Stimulated activated naive B cell treated with anti-CD40 and anti-IgM and Interleukin-4, amounts not matched to agents 10 μg/mL and 1 μg/mL and 100 μg/mL, for 72 hours (primary cell): ENCODE results near the gene LPGAT1.
A peak's percentile ranks its signal among the peaks of the same experiment; 100 is the strongest.

Source experiments
- ATAC-seq, 2 donors: fragments of 150-1000 bp; cut with Tn5 transposase; replicated peaks; 2 replicates each; pipeline ENCODE4 v1.10.0; 2021; ENCODE audit warnings: moderate library complexity in 1 of 2
- DNase-seq: peaks from one replicate; pipeline ENCODE4 v3.0.0; 2021
- H3K27ac Mint-ChIP-seq: one replicate; pipeline ENCODE4 v1.8.0; 2022; ENCODE audit warnings: mild to moderate bottlenecking, mixed read lengths
- H3K27me3 Mint-ChIP-seq, 2 donors: one replicate each; pipeline ENCODE4 v1.8.0; 2022; ENCODE audit warnings: mixed read lengths in 2 of 2
- H3K36me3 Mint-ChIP-seq, 2 donors: one replicate each; pipeline ENCODE4 v1.8.0; 2022; ENCODE audit warnings: mixed read lengths in 2 of 2, mild to moderate bottlenecking in 1 of 2
- H3K4me1 Mint-ChIP-seq, 2 donors: one replicate each; pipeline ENCODE4 v1.8.0; 2022; ENCODE audit warnings: mixed read lengths in 2 of 2, mild to moderate bottlenecking in 1 of 2
- H3K4me3 Mint-ChIP-seq, 2 donors: one replicate each; pipeline ENCODE4 v1.8.0; 2022; ENCODE audit warnings: mild to moderate bottlenecking in 2 of 2, mixed read lengths in 2 of 2, moderate library complexity in 1 of 2
- H3K9me3 Mint-ChIP-seq, 2 donors: one replicate each; pipeline ENCODE4 v1.8.0; 2022; ENCODE audit warnings: mixed read lengths in 2 of 2, mild to moderate bottlenecking in 1 of 2

The LPGAT1 gene

GRCh38 chr1:211812584-211812983 lies 18.0 kb downstream of the LPGAT1 start:
- Mint-ChIP-seq H3K27ac (no peak overlapping the region), H3K4me3 (no peak overlapping the region), H3K9me3 (peaks cover 0 to 4% of the 10 kb centered on the region in 2 donors), H3K4me1 (peaks cover 3 to 12% of the 10 kb centered on the region in 2 donors), H3K27me3 (no peaks in the 10 kb centered on the region), H3K36me3 (peaks cover 27 to 34% of the 10 kb centered on the region in 2 donors)
- DNase-seq (no peak), ATAC-seq (no peak)

- Mint-ChIP-seq H3K27me3 (no peaks in the 10 kb centered on the region), H3K9me3 (peaks cover 0 to 4% of the 10 kb centered on the region in 2 donors), H3K36me3 (peaks cover 30 to 41% of the 10 kb centered on the region in 2 donors), H3K4me1 (peaks cover 3 to 12% of the 10 kb centered on the region in 2 donors), H3K4me3 (no peak overlapping the region), H3K27ac (no peak overlapping the region)
- ATAC-seq (no peak), DNase-seq (no peak)
Measured at GRCh38 chr1:211811848-211812247, 18.7 kb downstream of the LPGAT1 start.

- H3K4me1 Mint-ChIP-seq = peaks cover 3 to 12% of the 10 kb centered on the region in 2 donors
- DNase-seq (no peak), ATAC-seq (no peak)
- H3K27me3 Mint-ChIP-seq = no peaks in the 10 kb centered on the region
- no peak overlapping the region for H3K4me3 Mint-ChIP-seq
- H3K36me3 Mint-ChIP-seq = peaks cover 33 to 44% of the 10 kb centered on the region in 2 donors
- peaks cover 0 to 4% of the 10 kb centered on the region in 2 donors for H3K9me3 Mint-ChIP-seq
- peak overlapping the region; percentile 80 for H3K27ac Mint-ChIP-seq
Measured at GRCh38 chr1:211811126-211811525, 19.4 kb downstream of the LPGAT1 start.

- DNase-seq = no peak
- Mint-ChIP-seq H3K27me3 (no peaks in the 10 kb centered on the region), H3K27ac (peak overlapping the region; percentile 65), H3K9me3 (peaks cover 0 to 5% of the 10 kb centered on the region in 2 donors), H3K4me1 (peaks cover 3 to 16% of the 10 kb centered on the region in 2 donors), H3K36me3 (peaks cover 42 to 57% of the 10 kb centered on the region in 2 donors), H3K4me3 (no peak overlapping the region)
- ATAC-seq = no peak
Measured at GRCh38 chr1:211808475-211808874, 22.1 kb downstream of the LPGAT1 start.

- peaks cover 45 to 64% of the 10 kb centered on the region in 2 donors for H3K36me3 Mint-ChIP-seq
- peaks cover 7 to 23% of the 10 kb centered on the region in 2 donors for H3K4me1 Mint-ChIP-seq
- ATAC-seq (no peak), DNase-seq (no peak)
- no peaks in the 10 kb centered on the region for H3K27me3 Mint-ChIP-seq
- H3K4me3 Mint-ChIP-seq = no peak overlapping the region
- H3K9me3 Mint-ChIP-seq = peaks cover 6 to 17% of the 10 kb centered on the region in 2 donors
- peak overlapping the region; percentile 9 for H3K27ac Mint-ChIP-seq
Measured at GRCh38 chr1:211804915-211805314, 25.6 kb downstream of the LPGAT1 start.

GRCh38 chr1:211800925-211801607 lies 29.5 kb downstream of the LPGAT1 start:
- Mint-ChIP-seq H3K27ac (no peak overlapping the region), H3K9me3 (peaks cover 6 to 14% of the 10 kb centered on the region in 2 donors), H3K36me3 (peaks cover 32 to 48% of the 10 kb centered on the region in 2 donors), H3K4me3 (no peak overlapping the region), H3K4me1 (peaks cover 9 to 42% of the 10 kb centered on the region in 2 donors), H3K27me3 (no peaks in the 10 kb centered on the region)
- ATAC-seq (no peak), DNase-seq (no peak)

- no peak for DNase-seq
- Mint-ChIP-seq H3K27ac (no peak overlapping the region), H3K36me3 (peaks cover 22 to 32% of the 10 kb centered on the region in 2 donors), H3K4me3 (no peak overlapping the region), H3K9me3 (peaks cover 6 to 9% of the 10 kb centered on the region in 2 donors), H3K27me3 (no peaks in the 10 kb centered on the region), H3K4me1 (peaks cover 6 to 37% of the 10 kb centered on the region in 2 donors)
- ATAC-seq = no peak
Measured at GRCh38 chr1:211797994-211798393, 32.6 kb downstream of the LPGAT1 start.

GRCh38 chr1:211791979-211792378 lies 38.6 kb downstream of the LPGAT1 start:
- Mint-ChIP-seq H3K4me1 (no peaks in the 10 kb centered on the region), H3K27me3 (no peaks in the 10 kb centered on the region), H3K27ac (no peak overlapping the region), H3K36me3 (peaks cover 16 to 20% of the 10 kb centered on the region in 2 donors), H3K9me3 (no peaks in the 10 kb centered on the region), H3K4me3 (no peak overlapping the region)
- DNase-seq (no peak), ATAC-seq (no peak)

- Mint-ChIP-seq H3K36me3 (peaks cover 19 to 25% of the 10 kb centered on the region in 2 donors), H3K9me3 (no peaks in the 10 kb centered on the region), H3K4me3 (no peak overlapping the region), H3K27ac (no peak overlapping the region), H3K27me3 (no peaks in the 10 kb centered on the region), H3K4me1 (no peaks in the 10 kb centered on the region)
- DNase-seq (no peak), ATAC-seq (no peak)
Measured at GRCh38 chr1:211789641-211790464, 40.7 kb downstream of the LPGAT1 start.

GRCh38 chr1:211788626-211789025 lies 41.9 kb downstream of the LPGAT1 start:
- DNase-seq (no peak), ATAC-seq (no peak)
- no peak overlapping the region for H3K4me3 Mint-ChIP-seq
- no peaks in the 10 kb centered on the region for H3K9me3 Mint-ChIP-seq
- peaks cover 23 to 29% of the 10 kb centered on the region in 2 donors for H3K36me3 Mint-ChIP-seq
- no peaks in the 10 kb centered on the region for H3K27me3 Mint-ChIP-seq
- no peak overlapping the region for H3K27ac Mint-ChIP-seq
- peaks cover 0 to 4% of the 10 kb centered on the region in 2 donors for H3K4me1 Mint-ChIP-seq

GRCh38 chr1:211783897-211784296 lies 46.7 kb downstream of the LPGAT1 start:
- no peaks in the 10 kb centered on the region for H3K9me3 Mint-ChIP-seq
- H3K36me3 Mint-ChIP-seq = peaks cover 15 to 16% of the 10 kb centered on the region in 2 donors
- DNase-seq = no peak
- H3K4me1 Mint-ChIP-seq = peaks cover 0 to 6% of the 10 kb centered on the region in 2 donors
- no peak overlapping the region for H3K4me3 Mint-ChIP-seq
- ATAC-seq = no peak
- H3K27me3 Mint-ChIP-seq = no peaks in the 10 kb centered on the region
- no peak overlapping the region for H3K27ac Mint-ChIP-seq

GRCh38 chr1:211783266-211783665 lies 47.3 kb downstream of the LPGAT1 start:
- Mint-ChIP-seq H3K27me3 (no peaks in the 10 kb centered on the region), H3K27ac (no peak overlapping the region), H3K4me1 (peaks cover 0 to 6% of the 10 kb centered on the region in 2 donors), H3K4me3 (no peak overlapping the region), H3K36me3 (peaks cover 15 to 16% of the 10 kb centered on the region in 2 donors), H3K9me3 (no peaks in the 10 kb centered on the region)
- ATAC-seq (no peak), DNase-seq (no peak)

GRCh38 chr1:211781260-211781659 lies 49.3 kb downstream of the LPGAT1 start:
- Mint-ChIP-seq H3K27ac (no peak overlapping the region), H3K27me3 (no peaks in the 10 kb centered on the region)
- DNase-seq = no peak

GRCh38 chr1:211775170-211775569 lies 55.4 kb downstream of the LPGAT1 start:
- Mint-ChIP-seq H3K4me1 (no peaks in the 10 kb centered on the region), H3K4me3 (no peak overlapping the region), H3K36me3 (peaks cover 16 to 17% of the 10 kb centered on the region in 2 donors), H3K27ac (no peak overlapping the region), H3K27me3 (no peaks in the 10 kb centered on the region), H3K9me3 (no peaks in the 10 kb centered on the region)
- ATAC-seq (no peak), DNase-seq (no peak)

More at GRCh38 chr1:211781260-211781659, 49.3 kb downstream of the LPGAT1 start:
- Mint-ChIP-seq H3K4me1 (peaks cover 0 to 6% of the 10 kb centered on the region in 2 donors), H3K36me3 (peaks cover 19 to 21% of the 10 kb centered on the region in 2 donors), H3K9me3 (no peaks in the 10 kb centered on the region), H3K4me3 (no peak overlapping the region)
- ATAC-seq = no peak
